GM12801 (cell line): ENCODE data around the gene TMEM151A.

Source experiments
- CTCF ChIP-seq: IDR thresholded peaks from one replicate; pipeline ENCODE4 v1.5.1; 2011; ENCODE audit warnings: control low read depth; ENCODE audit not compliant: insufficient read length; ENCODE audit errors: extremely low read depth

Gene TMEM151A

GRCh38 chr11:66264383-66264782 lies 27.3 kb upstream of the TMEM151A start:
- no peak for TF ChIP-seq CTCF

GRCh38 chr11:66264914-66265313 lies 26.8 kb upstream of the TMEM151A start:
- TF ChIP-seq CTCF = no peak

- TF ChIP-seq CTCF = no peak
Measured at GRCh38 chr11:66265531-66266377, 25.9 kb upstream of the TMEM151A start.

GRCh38 chr11:66266378-66267038 lies 25.2 kb upstream of the TMEM151A start:
- TF ChIP-seq CTCF = no peak

- TF ChIP-seq CTCF = no peak
Measured at GRCh38 chr11:66267039-66267378, 24.7 kb upstream of the TMEM151A start.

- no peak for TF ChIP-seq CTCF
Measured at GRCh38 chr11:66267379-66268243, 24.1 kb upstream of the TMEM151A start.

- TF ChIP-seq CTCF = no peak
Measured at GRCh38 chr11:66268244-66268951, 23.3 kb upstream of the TMEM151A start, which contains the start of gene RAB1B. Gene RAB1B, plus strand, starts transcription at chr11:66268639. Its CDS starts 41 bp downstream, at chr11:66268680.
